ENCODE data around the gene LAMA4. TPM values are rescaled to one million over a fixed set of nuclear protein-coding genes. Genes with fewer than 3 reads are reported as not detected.
A peak's percentile ranks its signal among the peaks of the same experiment; 100 is the strongest.

The LAMA4 gene
- total RNA-seq, 1 experiment from 2014 or later: 58.3 TPM

- intact Hi-C loops (cut with micrococcal nuclease; ENCODE audit: unreplicated experiment): no loop called here
- Histone ChIP-seq H3K4me2 (no peak overlapping the region), H3K36me3 (ENCODE audit: low read depth) (no peaks in the 10 kb centered on the region), H3F3A (ENCODE audit: insufficient read depth, low read depth) (no peaks in the 10 kb centered on the region), H3K9me3 (ENCODE audit: insufficient read depth, low read depth) (no peaks in the 10 kb centered on the region), H2AFZ (no peak overlapping the region), H3K79me2 (ENCODE audit: low read depth) (no peaks in the 10 kb centered on the region), H3K4me1 (replicated peaks; ENCODE audit: insufficient read depth) (peaks cover 8% of the 10 kb centered on the region), H4K20me1 (ENCODE audit: insufficient read depth) (no peaks in the 10 kb centered on the region), H3K4me3 (no peak overlapping the region), H3K27ac (no peak overlapping the region), H3K9me2 (ENCODE audit: insufficient read depth) (no peaks in the 10 kb centered on the region), H3K27me3 (ENCODE audit: insufficient read depth, low read depth) (no peaks in the 10 kb centered on the region)
- ChIA-PET POLR2A (ENCODE audit: unreplicated experiment) (no interaction called here), CTCF (no interaction called here)
- TF ChIP-seq, protein P1, sequence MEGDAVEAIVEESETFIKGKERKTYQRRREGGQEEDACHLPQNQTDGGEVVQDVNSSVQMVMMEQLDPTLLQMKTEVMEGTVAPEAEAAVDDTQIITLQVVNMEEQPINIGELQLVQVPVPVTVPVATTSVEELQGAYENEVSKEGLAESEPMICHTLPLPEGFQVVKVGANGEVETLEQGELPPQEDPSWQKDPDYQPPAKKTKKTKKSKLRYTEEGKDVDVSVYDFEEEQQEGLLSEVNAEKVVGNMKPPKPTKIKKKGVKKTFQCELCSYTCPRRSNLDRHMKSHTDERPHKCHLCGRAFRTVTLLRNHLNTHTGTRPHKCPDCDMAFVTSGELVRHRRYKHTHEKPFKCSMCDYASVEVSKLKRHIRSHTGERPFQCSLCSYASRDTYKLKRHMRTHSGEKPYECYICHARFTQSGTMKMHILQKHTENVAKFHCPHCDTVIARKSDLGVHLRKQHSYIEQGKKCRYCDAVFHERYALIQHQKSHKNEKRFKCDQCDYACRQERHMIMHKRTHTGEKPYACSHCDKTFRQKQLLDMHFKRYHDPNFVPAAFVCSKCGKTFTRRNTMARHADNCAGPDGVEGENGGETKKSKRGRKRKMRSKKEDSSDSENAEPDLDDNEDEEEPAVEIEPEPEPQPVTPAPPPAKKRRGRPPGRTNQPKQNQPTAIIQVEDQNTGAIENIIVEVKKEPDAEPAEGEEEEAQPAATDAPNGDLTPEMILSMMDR (conservative IDR thresholded peaks at IDR 0.05): peak; percentile 33; the same call in 1 of the 2 replicates
- no peak for TF ChIP-seq EZH2 (IDR thresholded peaks at IDR 0.05; ENCODE audit: low read depth)
- no peak for DNase-seq
- BruUV-seq (replicated peaks): no TSS peak
Observed at GRCh38 chr6:112269114-112269513, 14.7 kb upstream of the LAMA4 start.

GRCh38 chr6:112268654-112269053 is 14.3 kb upstream of the LAMA4 start:
- H3K4me2 ChIP-seq: no peak overlapping the region
- no peaks in the 10 kb centered on the region for H4K20me1 ChIP-seq (ENCODE audit: insufficient read depth)

GRCh38 chr6:112268019-112268418 is 13.7 kb upstream of the LAMA4 start:
- no peak for DNase-seq
- Histone ChIP-seq H3K36me3 (ENCODE audit: low read depth) (no peaks in the 10 kb centered on the region), H3K4me3 (no peak overlapping the region), H3K4me2 (no peak overlapping the region), H4K20me1 (ENCODE audit: insufficient read depth) (no peaks in the 10 kb centered on the region), H3K9me3 (ENCODE audit: insufficient read depth, low read depth) (no peaks in the 10 kb centered on the region), H2AFZ (peak overlapping the region; percentile 0; the same call in 1 of the 2 replicates), H3K4me1 (replicated peaks; ENCODE audit: insufficient read depth) (peaks cover 8% of the 10 kb centered on the region), H3K27me3 (ENCODE audit: insufficient read depth, low read depth) (no peaks in the 10 kb centered on the region), H3F3A (ENCODE audit: insufficient read depth, low read depth) (no peaks in the 10 kb centered on the region), H3K27ac (no peak overlapping the region), H3K79me2 (ENCODE audit: low read depth) (no peaks in the 10 kb centered on the region), H3K9me2 (ENCODE audit: insufficient read depth) (no peaks in the 10 kb centered on the region)
- TF ChIP-seq, protein P1 (conservative IDR thresholded peaks at IDR 0.05): no peak
- TF ChIP-seq EZH2 (IDR thresholded peaks at IDR 0.05; ENCODE audit: low read depth): no peak
- BruUV-seq (replicated peaks): no TSS peak
- POLR2A ChIA-PET (ENCODE audit: unreplicated experiment): interaction anchor here (0.6 to 1.0 kb wide), 2 partner anchors 14 kb away, joined by 6 to 7 read pairs; partner anchors contain the start of gene LAMA4
- intact Hi-C loops (cut with micrococcal nuclease; ENCODE audit: unreplicated experiment): no loop called here
- CTCF ChIA-PET: interaction anchor here (1.3 kb wide), 1 partner anchor 87 kb away, joined by 3 read pairs; no protein-coding TSS in a partner anchor

More at GRCh38 chr6:112268654-112269053, 14.3 kb upstream of the LAMA4 start:
- no peak overlapping the region for H3K4me3 ChIP-seq
- BruUV-seq (replicated peaks): no TSS peak
- no peaks in the 10 kb centered on the region for H3F3A ChIP-seq (ENCODE audit: insufficient read depth, low read depth)
- ChIA-PET POLR2A (ENCODE audit: unreplicated experiment) (interaction anchor here (0.6 kb wide), 1 partner anchor 15 kb away, joined by 7 read pairs; no protein-coding TSS in a partner anchor), CTCF (interaction anchor here (1.3 kb wide), 1 partner anchor 88 kb away, joined by 3 read pairs; no protein-coding TSS in a partner anchor)
- no peak overlapping the region for H3K27ac ChIP-seq
- H3K9me2 ChIP-seq (ENCODE audit: insufficient read depth): no peaks in the 10 kb centered on the region
- TF ChIP-seq EZH2 (IDR thresholded peaks at IDR 0.05; ENCODE audit: low read depth): no peak
- TF ChIP-seq, protein P1 (conservative IDR thresholded peaks at IDR 0.05): no peak
- no peaks in the 10 kb centered on the region for H3K79me2 ChIP-seq (ENCODE audit: low read depth)
- intact Hi-C loops (cut with micrococcal nuclease; ENCODE audit: unreplicated experiment): no loop called here
- no peaks in the 10 kb centered on the region for H3K36me3 ChIP-seq (ENCODE audit: low read depth)
- no peaks in the 10 kb centered on the region for H3K9me3 ChIP-seq (ENCODE audit: insufficient read depth, low read depth)
- H3K27me3 ChIP-seq (ENCODE audit: insufficient read depth, low read depth): no peaks in the 10 kb centered on the region
- no peak for DNase-seq
- peaks cover 8% of the 10 kb centered on the region for H3K4me1 ChIP-seq (replicated peaks; ENCODE audit: insufficient read depth)
- no peak overlapping the region for H2AFZ ChIP-seq

All from PC-9 (cell line).